Keratinocyte (primary cell): ENCODE measurements around the gene YAF2. TPM values are rescaled to one million over a fixed set of nuclear protein-coding genes. Genes with fewer than 3 reads are reported as not detected.

Experiments used
- DNase-seq: peaks from one replicate; pipeline ENCODE4 v3.0.0-alpha.2; 2011; ENCODE audit warnings: low read depth, missing footprints, low spot score
- FAIRE-seq: peaks from 2 replicates; lab custom pipeline; 2011; peaks lifted over from hg19 to GRCh38; lab: Jason Lieb, UNC
- H2AFZ ChIP-seq: 2 replicates; pipeline ENCODE4 v1.6.0; 2012; ENCODE audit warnings: low read length, control low read depth, inconsistent platforms; ENCODE audit not compliant: control insufficient read depth
- H3K27ac ChIP-seq: 2 replicates; pipeline ENCODE4 v1.5.1; 2011; ENCODE audit warnings: low read length; ENCODE audit not compliant: control insufficient read depth, insufficient read depth
- H3K27me3 ChIP-seq: 3 replicates; pipeline ENCODE4 v1.6.0; 2011; ENCODE audit warnings: low read length; ENCODE audit not compliant: control insufficient read depth, insufficient read depth; ENCODE audit errors: extremely low read depth
- H3K36me3 ChIP-seq, 2 experiments: 2 replicates in 1 of 2; 3 replicates in 1 of 2; pipeline ENCODE4 v1.5.1; 2011; ENCODE audit warnings: low read length in 2 of 2, mild to moderate bottlenecking in 1 of 2; ENCODE audit not compliant: control insufficient read depth in 2 of 2, insufficient read depth in 2 of 2; ENCODE audit errors: extremely low read depth in 1 of 2
- H3K4me1 ChIP-seq: 3 replicates; pipeline ENCODE4 v1.5.1; 2011; ENCODE audit warnings: low read length; ENCODE audit not compliant: control insufficient read depth, insufficient read depth; ENCODE audit errors: extremely low read depth
- H3K4me2 ChIP-seq: 3 replicates; pipeline ENCODE4 v1.6.0; 2011; ENCODE audit warnings: low read depth, low read length; ENCODE audit not compliant: control insufficient read depth, insufficient read depth; ENCODE audit errors: extremely low read depth
- H3K4me3 ChIP-seq, 3 experiments: fragments of 200-600 bp in 1 of 3; sonication (generic) in 1 of 3; 2 replicates in 2 of 3; 3 replicates in 1 of 3; pipeline ENCODE4 v1.5.1; 2011 to 2016; ENCODE audit warnings: low read length in 3 of 3, mild to moderate bottlenecking in 3 of 3, control low read depth in 2 of 3, inconsistent platforms in 1 of 3, low read depth in 1 of 3, mixed read lengths in 1 of 3, mixed run types in 1 of 3, moderate library complexity in 1 of 3; ENCODE audit not compliant: control insufficient read depth in 2 of 3, insufficient read depth in 2 of 3; ENCODE audit errors: extremely low read depth in 1 of 3
- H3K79me2 ChIP-seq: 2 replicates; pipeline ENCODE4 v1.6.0; 2012; ENCODE audit warnings: low read length; ENCODE audit not compliant: control insufficient read depth, insufficient read depth
- H3K9ac ChIP-seq: 3 replicates; pipeline ENCODE4 v1.6.0; 2011; ENCODE audit warnings: low read length; ENCODE audit not compliant: control insufficient read depth, insufficient read depth; ENCODE audit errors: extremely low read depth
- H3K9me1 ChIP-seq: 3 replicates; pipeline ENCODE4 v1.6.0; 2011; ENCODE audit warnings: low read length; ENCODE audit not compliant: control insufficient read depth, insufficient read depth; ENCODE audit errors: extremely low read depth
- H3K9me3 ChIP-seq: 2 replicates; pipeline ENCODE4 v1.5.1; 2012; ENCODE audit warnings: low read depth, low read length; ENCODE audit not compliant: control insufficient read depth
- H4K20me1 ChIP-seq: 3 replicates; pipeline ENCODE4 v1.6.0; 2011; ENCODE audit warnings: low read length; ENCODE audit not compliant: control insufficient read depth, insufficient read depth; ENCODE audit errors: extremely low read depth
- CTCF ChIP-seq, 3 experiments: IDR thresholded peaks in 1 of 3; conservative IDR thresholded peaks in 1 of 3; optimal IDR thresholded peaks in 1 of 3; 2 replicates in 2 of 3; 3 replicates in 1 of 3; pipeline versions ENCODE3 to v1.5.1; 2011; ENCODE audit warnings: low read length in 3 of 3, mild to moderate bottlenecking in 3 of 3, moderate library complexity in 2 of 3, control low read depth in 1 of 3, inconsistent platforms in 1 of 3; ENCODE audit not compliant: insufficient read depth in 2 of 3; ENCODE audit errors: extremely low read depth in 1 of 3
- EZH2 ChIP-seq: IDR thresholded peaks from one replicate; pipeline ENCODE4 v1.6.1; 2012; ENCODE audit warnings: inconsistent platforms, mild to moderate bottlenecking, low read length, moderate library complexity
- dilution Hi-C: fragments of 300-500 bp; cut with MboI; formaldehyde crosslinking; loops from one replicate; pipeline ENCODE4 v1.7.0; 2020; ENCODE audit warnings: low sequenced_read_pairs; ENCODE audit not compliant: extremely low pct_ligation_motif_present
- polyA plus RNA-seq, 5 experiments: library from polyadenylated mRNA; depleted of rRNA in 3 of 5; stranded (reverse) in 3 of 5; stranded (forward) in 1 of 5; unstranded in 1 of 5; fragments of >200 nt; gene quantifications; 1 replicate in 1 of 5; 2 replicates in 3 of 5; 3 replicates in 1 of 5; pipeline versions ENCODE4 v1.2.1 to v1.2.3, GENCODE V29; 2011 to 2012; ENCODE audit warnings: missing spikeins in 2 of 5, low read depth in 1 of 5, low replicate concordance in 1 of 5

Gene YAF2
- polyA plus RNA-seq, 1 donor (not counting 4 experiments of a cell fraction or from before 2014, with no cell fraction given) = 15.3 TPM

- no peak for TF ChIP-seq EZH2
- TF ChIP-seq CTCF (optimal IDR thresholded peaks at IDR 0.05 in 1 of 3, IDR thresholded peaks at IDR 0.05 in 1 of 3, conservative IDR thresholded peaks at IDR 0.05 in 1 of 3; ENCODE audit: extremely low read depth in 1 of 3, insufficient read depth in 2 of 3, low read length in 3 of 3) = no peak
- H4K20me1 ChIP-seq = no peaks in the 10 kb centered on the region
- no peak overlapping the region for H2AFZ ChIP-seq
- no peak overlapping the region for H3K27ac ChIP-seq
- DNase-seq = no peak
- no peaks in the 10 kb centered on the region for H3K36me3 ChIP-seq
- no peak overlapping the region for H3K9ac ChIP-seq
- dilution Hi-C loops = no loop called here
- no peak overlapping the region for H3K4me2 ChIP-seq
- peak; percentile 49 for FAIRE-seq
- H3K79me2 ChIP-seq = no peaks in the 10 kb centered on the region
- H3K4me1 ChIP-seq = peaks cover 6% of the 10 kb centered on the region
- no peak overlapping the region for H3K4me3 ChIP-seq
- no peaks in the 10 kb centered on the region for H3K27me3 ChIP-seq
- H3K9me1 ChIP-seq = no peaks in the 10 kb centered on the region
- no peaks in the 10 kb centered on the region for H3K9me3 ChIP-seq
These were observed 75.9 kb downstream of the YAF2 start for GRCh38 chr12:42162193-42162592.

GRCh38 chr12:42161529-42161928 is 76.5 kb downstream of the YAF2 start:
- no peak overlapping the region for H3K4me3 ChIP-seq
- TF ChIP-seq CTCF (optimal IDR thresholded peaks at IDR 0.05 in 1 of 3, IDR thresholded peaks at IDR 0.05 in 1 of 3, conservative IDR thresholded peaks at IDR 0.05 in 1 of 3; ENCODE audit: extremely low read depth in 1 of 3, insufficient read depth in 2 of 3, low read length in 3 of 3) = no peak
- no peak for TF ChIP-seq EZH2
- FAIRE-seq = no peak
- H3K4me1 ChIP-seq = peaks cover 6% of the 10 kb centered on the region
- H3K27me3 ChIP-seq = no peaks in the 10 kb centered on the region
- H3K4me2 ChIP-seq = no peak overlapping the region
- no peaks in the 10 kb centered on the region for H3K79me2 ChIP-seq
- H3K9me3 ChIP-seq = no peaks in the 10 kb centered on the region
- no peaks in the 10 kb centered on the region for H3K36me3 ChIP-seq
- no peak overlapping the region for H2AFZ ChIP-seq
- dilution Hi-C loops = no loop called here
- no peaks in the 10 kb centered on the region for H4K20me1 ChIP-seq
- H3K9me1 ChIP-seq = no peaks in the 10 kb centered on the region
- no peak overlapping the region for H3K9ac ChIP-seq
- no peak overlapping the region for H3K27ac ChIP-seq
- no peak for DNase-seq
